Activated T-cell treated with anti-CD3 and anti-CD28 coated beads for 48 hours (primary cell): ENCODE results near the gene TMEM132C.

Experiments
- DNase-seq: peaks from one replicate; pipeline ENCODE4 v3.0.0-alpha.2; 2020; ENCODE audit warnings: low read depth

Gene TMEM132C

GRCh38 chr12:128707488-128707887 lies 440.5 kb downstream of the TMEM132C start:
- no peak for DNase-seq

GRCh38 chr12:128708789-128709188 lies 441.8 kb downstream of the TMEM132C start:
- no peak for DNase-seq

GRCh38 chr12:128709660-128710059 lies 442.7 kb downstream of the TMEM132C start:
- DNase-seq, result no peak

- no peak for DNase-seq
These were observed 444.5 kb downstream of the TMEM132C start for GRCh38 chr12:128711486-128711885.

GRCh38 chr12:128712622-128713021 lies 445.7 kb downstream of the TMEM132C start:
- no peak for DNase-seq

GRCh38 chr12:128715485-128715884 lies 448.5 kb downstream of the TMEM132C start:
- DNase-seq, result no peak

- DNase-seq, result no peak
These were observed 457.6 kb downstream of the TMEM132C start for GRCh38 chr12:128724468-128725046.

GRCh38 chr12:128726886-128727285 lies 459.9 kb downstream of the TMEM132C start:
- DNase-seq, result no peak

- no peak for DNase-seq
These were observed 460.5 kb downstream of the TMEM132C start for GRCh38 chr12:128727461-128727860.

GRCh38 chr12:128727999-128728398 lies 461.0 kb downstream of the TMEM132C start:
- DNase-seq, result no peak

- no peak for DNase-seq
These were observed 462.7 kb downstream of the TMEM132C start for GRCh38 chr12:128729628-128730121.

- DNase-seq, result no peak
These were observed 467.4 kb downstream of the TMEM132C start for GRCh38 chr12:128734371-128734770.

GRCh38 chr12:128737292-128737966 lies 470.5 kb downstream of the TMEM132C start:
- no peak for DNase-seq

- DNase-seq, result no peak
These were observed 476.9 kb downstream of the TMEM132C start for GRCh38 chr12:128743916-128744315.

GRCh38 chr12:128745772-128746689 lies 479.1 kb downstream of the TMEM132C start:
- no peak for DNase-seq

- no peak for DNase-seq
These were observed 480.5 kb downstream of the TMEM132C start for GRCh38 chr12:128747441-128747840.

- DNase-seq, result no peak
These were observed 485.4 kb downstream of the TMEM132C start for GRCh38 chr12:128752386-128752785.

GRCh38 chr12:128753438-128753837 lies 486.5 kb downstream of the TMEM132C start:
- DNase-seq, result no peak

GRCh38 chr12:128754275-128754674 lies 487.3 kb downstream of the TMEM132C start:
- DNase-seq, result no peak

- no peak for DNase-seq
These were observed 488.6 kb downstream of the TMEM132C start for GRCh38 chr12:128755566-128755965.
